PC-9 (cell line): ENCODE results near the gene REV3L.

ENCODE experiments used
- CTCF ChIP-seq: fragments of 200-600 bp; sonication (generic); conservative IDR thresholded peaks from 2 replicates; pipeline ENCODE4 v1.6.1; 2017; ENCODE audit warnings: mixed run types, antibody characterized with exemption, mild to moderate bottlenecking, moderate library complexity
- EZH2 ChIP-seq: fragments of 200-600 bp; sonication (generic); IDR thresholded peaks from 2 replicates; pipeline ENCODE4 v1.8.0; 2017; ENCODE audit warnings: antibody characterized with exemption, low read depth

DNA sequence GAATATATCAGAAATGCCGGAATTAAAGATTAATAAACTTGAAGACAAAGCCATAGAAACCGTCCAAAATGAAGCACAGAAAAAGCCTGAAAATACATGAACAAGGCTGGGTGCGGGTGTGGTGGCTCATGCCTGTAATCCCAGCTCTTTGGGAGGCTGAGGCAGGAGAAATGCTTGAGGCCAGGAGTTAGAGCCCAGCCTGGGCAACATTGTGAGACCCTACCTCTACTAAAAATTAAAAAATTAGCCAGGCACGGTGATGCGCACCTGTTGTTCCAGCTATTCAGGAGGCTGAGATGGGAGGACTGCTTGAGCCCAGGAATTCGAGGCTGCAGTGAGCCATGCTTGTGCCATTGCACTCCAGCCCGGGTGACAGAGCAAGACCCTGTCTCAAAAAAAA is 32.9 kb downstream of the REV3L start:
- TF ChIP-seq EZH2 (no peak), CTCF (no peak)
